HG02571 (cell line): ENCODE results near the gene MPO.

Experiments used
- ATAC-seq: cut with Tn5 transposase; IDR thresholded peaks from one replicate; pipeline ENCODE4 v1.9.1; 2021; ENCODE audit warnings: mild to moderate bottlenecking, moderate library complexity; ENCODE audit not compliant: unreplicated experiment

The MPO gene

GRCh38 chr17:58280480-58281217 is at the start of gene MPO:
Gene MPO, minus strand, starts transcription at chr17:58280935. Its CDS starts 177 bp downstream, at chr17:58280758.
- ATAC-seq = no peak

- peak; percentile 12 for ATAC-seq
Observed at GRCh38 chr17:58329810-58330537, 49.2 kb upstream of the MPO start.

GRCh38 chr17:58329035-58329809 is 48.5 kb upstream of the MPO start:
- ATAC-seq = peak; percentile 32

- ATAC-seq = no peak
Observed at GRCh38 chr17:58328195-58329034, 47.7 kb upstream of the MPO start, which contains the start of gene TSPOAP1. Gene TSPOAP1, minus strand, starts transcription at chr17:58328795. Its CDS starts 875 bp downstream, at chr17:58327920.

- ATAC-seq = no peak
Observed at GRCh38 chr17:58327363-58328194, 46.8 kb upstream of the MPO start.

- ATAC-seq = no peak
Observed at GRCh38 chr17:58326609-58327362, 46.1 kb upstream of the MPO start.

- ATAC-seq = no peak
Observed at GRCh38 chr17:58325976-58326468, 45.3 kb upstream of the MPO start.

GRCh38 chr17:58325289-58325726 is 44.6 kb upstream of the MPO start:
- no peak for ATAC-seq

GRCh38 chr17:58324409-58325288 is 43.9 kb upstream of the MPO start:
- ATAC-seq = no peak

- no peak for ATAC-seq
Observed at GRCh38 chr17:58324056-58324408, 43.3 kb upstream of the MPO start.

GRCh38 chr17:58323366-58324055 is 42.8 kb upstream of the MPO start:
- no peak for ATAC-seq

GRCh38 chr17:58322581-58323185 is 41.9 kb upstream of the MPO start:
- ATAC-seq = no peak

- no peak for ATAC-seq
Observed at GRCh38 chr17:58321571-58322525, 41.1 kb upstream of the MPO start.

GRCh38 chr17:58320570-58321323 is 40.0 kb upstream of the MPO start:
- ATAC-seq = no peak

GRCh38 chr17:58320163-58320558 is 39.4 kb upstream of the MPO start:
- no peak for ATAC-seq
